Fibroblast of lung (primary cell): ENCODE results near the gene SLC10A6. TPM values are rescaled to one million over a fixed set of nuclear protein-coding genes. Genes with fewer than 3 reads are reported as not detected.

Experiments used
- DNase-seq, 2 donors: peaks; one replicate each; pipeline versions ENCODE4 v3.0.0 to v3.0.0-alpha.2; 2010; ENCODE audit warnings: low read depth in 2 of 2
- H2AFZ ChIP-seq: 2 replicates; pipeline ENCODE4 v1.5.1; 2012; ENCODE audit warnings: low read length, control low read depth, inconsistent platforms
- H3K27ac ChIP-seq: 2 replicates; pipeline ENCODE4 v1.5.1; 2011; ENCODE audit warnings: low read length, control low read depth; ENCODE audit not compliant: insufficient read depth
- H3K27me3 ChIP-seq: 2 replicates; pipeline ENCODE4 v1.5.1; 2011; ENCODE audit warnings: mild to moderate bottlenecking, low read length; ENCODE audit not compliant: control insufficient read depth, insufficient read depth
- H3K36me3 ChIP-seq: 2 replicates; pipeline ENCODE4 v1.5.1; 2011; ENCODE audit warnings: low read length; ENCODE audit not compliant: control insufficient read depth, insufficient read depth
- H3K4me1 ChIP-seq: 2 replicates; pipeline ENCODE4 v1.5.1; 2011; ENCODE audit warnings: low read length; ENCODE audit not compliant: control insufficient read depth, insufficient read depth; ENCODE audit errors: extremely low read depth
- H3K4me2 ChIP-seq: 2 replicates; pipeline ENCODE4 v1.5.1; 2011; ENCODE audit warnings: low read length, control low read depth; ENCODE audit not compliant: insufficient read depth; ENCODE audit errors: extremely low read depth
- H3K4me3 ChIP-seq, 4 experiments: fragments of 200-600 bp in 1 of 4; sonication (generic) in 1 of 4; replicated peaks in 1 of 4; 2 replicates each; pipeline ENCODE4 v1.5.1; 2011 to 2016; ENCODE audit warnings: low read length in 4 of 4, low read depth in 3 of 4, mild to moderate bottlenecking in 3 of 4, control low read depth in 2 of 4, inconsistent platforms in 1 of 4, mixed read lengths in 1 of 4; ENCODE audit not compliant: insufficient read depth in 1 of 4; ENCODE audit errors: control extremely low read depth in 1 of 4
- H3K79me2 ChIP-seq: 2 replicates; pipeline ENCODE4 v1.5.1; 2012; ENCODE audit warnings: mild to moderate bottlenecking, low read length, inconsistent platforms; ENCODE audit not compliant: control insufficient read depth, insufficient read depth
- H3K9ac ChIP-seq: 2 replicates; pipeline ENCODE4 v1.5.1; 2011; ENCODE audit warnings: mild to moderate bottlenecking, low read length, control low read depth; ENCODE audit not compliant: insufficient read depth
- H3K9me3 ChIP-seq: 2 replicates; pipeline ENCODE4 v1.5.1; 2012; ENCODE audit warnings: low read depth, low read length; ENCODE audit not compliant: control insufficient read depth, insufficient read depth
- H4K20me1 ChIP-seq: 2 replicates; pipeline ENCODE4 v1.5.1; 2011; ENCODE audit warnings: low read length; ENCODE audit not compliant: control insufficient read depth, insufficient read depth; ENCODE audit errors: extremely low read depth
- CTCF ChIP-seq, 2 donors: IDR thresholded peaks in 1 of 2; conservative IDR thresholded peaks in 1 of 2; 1 replicate in 1 of 2; 2 replicates in 1 of 2; pipeline ENCODE4 v1.5.1; 2011 to 2012; ENCODE audit warnings: low read length in 2 of 2, control low read depth in 1 of 2, inconsistent platforms in 1 of 2, low read depth in 1 of 2, mild to moderate bottlenecking in 1 of 2
- EZH2 ChIP-seq: IDR thresholded peaks from 2 replicates; pipeline ENCODE4 v1.5.1; 2012; ENCODE audit warnings: low read length, control low read depth, mild to moderate bottlenecking; ENCODE audit errors: missing control alignments
- polyA plus RNA-seq, 2 donors: library from polyadenylated mRNA; depleted of rRNA in 1 of 2; stranded (reverse) in 1 of 2; unstranded in 1 of 2; fragments of >200 nt; gene quantifications; 2 replicates each; pipeline ENCODE4 v1.2.1, GENCODE V29; 2011 to 2012; ENCODE audit warnings: missing spikeins in 1 of 2
- total RNA-seq: library from RNA; depleted of rRNA; stranded (reverse); fragments of >200 nt; gene quantifications from 2 replicates; pipeline ENCODE4 v1.2.1, GENCODE V29; 2014

SLC10A6 gene
- total and polyA plus RNA-seq, 2 donors (not counting 1 experiment from before 2014, with no cell fraction given): 0.66 TPM; not detected in 1

- Histone ChIP-seq H4K20me1 (no peaks in the 10 kb centered on the region), H3K9me3 (no peaks in the 10 kb centered on the region), H3K79me2 (no peaks in the 10 kb centered on the region), H3K27me3 (no peaks in the 10 kb centered on the region), H2AFZ (peak overlapping the region; percentile 30), H3K4me3 (no peak overlapping the region), H3K4me1 (no peaks in the 10 kb centered on the region), H3K36me3 (no peaks in the 10 kb centered on the region), H3K27ac (no peak overlapping the region), H3K9ac (no peak overlapping the region), H3K4me2 (no peak overlapping the region)
- TF ChIP-seq CTCF (conservative IDR thresholded peaks at IDR 0.05 in 1 of 2, IDR thresholded peaks at IDR 0.05 in 1 of 2; ENCODE audit: low read depth in 1 of 2, low read length in 2 of 2) (no peak), EZH2 (no peak)
- DNase-seq: no peak
Measured at GRCh38 chr4:86872135-86872534, 23.0 kb upstream of the SLC10A6 start.

GRCh38 chr4:86870442-86871069 is 21.4 kb upstream of the SLC10A6 start:
- TF ChIP-seq EZH2: no peak
- no peak for TF ChIP-seq CTCF (conservative IDR thresholded peaks at IDR 0.05 in 1 of 2, IDR thresholded peaks at IDR 0.05 in 1 of 2; ENCODE audit: low read depth in 1 of 2, low read length in 2 of 2)
- DNase-seq: no peak
- H3K4me3 ChIP-seq: no peak overlapping the region
- no peaks in the 10 kb centered on the region for H4K20me1 ChIP-seq
- no peak overlapping the region for H3K4me2 ChIP-seq
- no peaks in the 10 kb centered on the region for H3K4me1 ChIP-seq
- no peaks in the 10 kb centered on the region for H3K36me3 ChIP-seq
- H3K9me3 ChIP-seq: no peaks in the 10 kb centered on the region
- no peak overlapping the region for H2AFZ ChIP-seq
- H3K79me2 ChIP-seq: no peaks in the 10 kb centered on the region
- no peaks in the 10 kb centered on the region for H3K27me3 ChIP-seq
- H3K27ac ChIP-seq: no peak overlapping the region
- H3K9ac ChIP-seq: no peak overlapping the region

GRCh38 chr4:86857341-86858052 is 8.3 kb upstream of the SLC10A6 start:
- TF ChIP-seq EZH2 (no peak), CTCF (conservative IDR thresholded peaks at IDR 0.05 in 1 of 2, IDR thresholded peaks at IDR 0.05 in 1 of 2; ENCODE audit: low read depth in 1 of 2, low read length in 2 of 2) (no peak)
- H2AFZ ChIP-seq: no peak overlapping the region
- H3K79me2 ChIP-seq: no peaks in the 10 kb centered on the region
- H3K9me3 ChIP-seq: no peaks in the 10 kb centered on the region
- no peaks in the 10 kb centered on the region for H3K36me3 ChIP-seq
- no peak overlapping the region for H3K4me2 ChIP-seq
- H4K20me1 ChIP-seq: no peaks in the 10 kb centered on the region
- no peaks in the 10 kb centered on the region for H3K4me1 ChIP-seq
- no peak overlapping the region for H3K27ac ChIP-seq
- DNase-seq: no peak
- H3K9ac ChIP-seq: no peak overlapping the region
- H3K27me3 ChIP-seq: no peaks in the 10 kb centered on the region
- H3K4me3 ChIP-seq: no peak overlapping the region
